Naive thymus-derived CD4-positive, alpha-beta T cell (primary cell): ENCODE measurements around the gene IER3IP1. TPM values are rescaled to one million over a fixed set of nuclear protein-coding genes. Genes with fewer than 3 reads are reported as not detected.

ENCODE experiments used
- ATAC-seq: fragments of 150-1000 bp; cut with Tn5 transposase; 2 replicates; pipeline ENCODE4 v1.10.0; 2021; ENCODE audit warnings: mild to moderate bottlenecking, moderate library complexity
- CTCF ChIA-PET: fragments of 350-600 bp; sonication (Branson Sonifier 250); formaldehyde crosslinking; loops from one replicate; lab custom pipeline; 2021; ENCODE audit warnings: antibody characterized with exemption; lab: Charles Lee
- POLR2A ChIA-PET: fragments of 350-600 bp; sonication (Branson Sonifier 250); formaldehyde crosslinking; loops from one replicate; lab custom pipeline; 2021; ENCODE audit warnings: antibody characterized with exemption, inconsistent platforms; lab: Charles Lee
- DNase-seq, 9 donors: peaks; one replicate each; pipeline versions ENCODE4 v3.0.0 to v3.0.0-alpha.2; 2020 to 2022; ENCODE audit warnings: mixed read lengths in 1 of 9
- H3K27ac ChIP-seq: one replicate; pipeline ENCODE4 v1.7.0; 2013; ENCODE audit warnings: mild to moderate bottlenecking, low read depth, low read length, moderate library complexity
- H3K27me3 ChIP-seq, 2 donors: one replicate each; pipeline ENCODE4 v1.7.0; 2013; ENCODE audit warnings: low read length in 2 of 2, mild to moderate bottlenecking in 2 of 2, moderate library complexity in 2 of 2; ENCODE audit not compliant: control insufficient read depth in 2 of 2, insufficient read depth in 2 of 2
- H3K36me3 ChIP-seq, 3 experiments: 1 replicate in 2 of 3; 2 replicates in 1 of 3; pipeline ENCODE4 v1.7.0; 2013; ENCODE audit warnings: low read length in 3 of 3, mild to moderate bottlenecking in 3 of 3, moderate library complexity in 1 of 3; ENCODE audit not compliant: insufficient read depth in 3 of 3, control insufficient read depth in 2 of 3
- H3K4me1 ChIP-seq, 2 donors: one replicate each; pipeline ENCODE4 v1.7.0; 2013; ENCODE audit warnings: low read length in 2 of 2, mild to moderate bottlenecking in 2 of 2, moderate library complexity in 1 of 2; ENCODE audit not compliant: control insufficient read depth in 2 of 2, insufficient read depth in 2 of 2
- H3K4me3 ChIP-seq: 2 replicates; pipeline ENCODE4 v1.7.0; 2013; ENCODE audit warnings: mild to moderate bottlenecking, low read length
- H3K9me3 ChIP-seq, 3 experiments: 1 replicate in 2 of 3; 2 replicates in 1 of 3; pipeline ENCODE4 v1.7.0; 2013; ENCODE audit warnings: low read length in 3 of 3; ENCODE audit not compliant: control insufficient read depth in 2 of 3
- H3K27ac Mint-ChIP-seq, 9 donors: one replicate each; pipeline ENCODE4 v1.8.0; 2020 to 2022; ENCODE audit warnings: mixed read lengths in 9 of 9, mild to moderate bottlenecking in 8 of 9, moderate library complexity in 5 of 9, inconsistent platforms in 2 of 9
- H3K27me3 Mint-ChIP-seq, 5 donors: one replicate each; pipeline ENCODE4 v1.8.0; 2021 to 2022; ENCODE audit warnings: mixed read lengths in 5 of 5, mild to moderate bottlenecking in 1 of 5
- H3K36me3 Mint-ChIP-seq, 5 donors: one replicate each; pipeline ENCODE4 v1.8.0; 2020 to 2022; ENCODE audit warnings: mixed read lengths in 5 of 5, mild to moderate bottlenecking in 3 of 5, inconsistent platforms in 1 of 5
- H3K4me1 Mint-ChIP-seq, 7 donors: one replicate each; pipeline ENCODE4 v1.8.0; 2020 to 2022; ENCODE audit warnings: mixed read lengths in 7 of 7, mild to moderate bottlenecking in 3 of 7, inconsistent platforms in 1 of 7
- H3K4me3 Mint-ChIP-seq, 10 donors: one replicate each; pipeline ENCODE4 v1.8.0; 2020 to 2022; ENCODE audit warnings: mild to moderate bottlenecking in 10 of 10, mixed read lengths in 10 of 10, moderate library complexity in 6 of 10, inconsistent platforms in 2 of 10
- H3K9me3 Mint-ChIP-seq, 11 donors: one replicate each; pipeline ENCODE4 v1.8.0; 2020 to 2022; ENCODE audit warnings: mixed read lengths in 11 of 11, mild to moderate bottlenecking in 4 of 11, inconsistent platforms in 1 of 11, moderate library complexity in 1 of 11
- intact Hi-C, 2 donors: fragments of 100-400 bp; cut with micrococcal nuclease; formaldehyde crosslinking; loops; one replicate each; pipeline ENCODE4 v1.15.1; 2023
- polyA plus RNA-seq, 2 donors: library from polyadenylated mRNA; unstranded; fragments of 300-500 nt; fragmentation: Illumina TruSeq; gene quantifications; one replicate each; pipeline ENCODE4 v1.2.3, GENCODE V29; 2021
- total RNA-seq, 6 experiments: library from RNA in 5 of 6; stranded (reverse) in 5 of 6; gene quantifications; 1 replicate in 5 of 6; 2 replicates in 1 of 6; pipeline ENCODE4 v1.2.3 and lab custom pipeline; 2021 to 2026

IER3IP1 gene
- total and polyA plus RNA-seq, 7 experiments from 2014 or later = 3.5 to 20.7 (median 9.2) TPM

DNA sequence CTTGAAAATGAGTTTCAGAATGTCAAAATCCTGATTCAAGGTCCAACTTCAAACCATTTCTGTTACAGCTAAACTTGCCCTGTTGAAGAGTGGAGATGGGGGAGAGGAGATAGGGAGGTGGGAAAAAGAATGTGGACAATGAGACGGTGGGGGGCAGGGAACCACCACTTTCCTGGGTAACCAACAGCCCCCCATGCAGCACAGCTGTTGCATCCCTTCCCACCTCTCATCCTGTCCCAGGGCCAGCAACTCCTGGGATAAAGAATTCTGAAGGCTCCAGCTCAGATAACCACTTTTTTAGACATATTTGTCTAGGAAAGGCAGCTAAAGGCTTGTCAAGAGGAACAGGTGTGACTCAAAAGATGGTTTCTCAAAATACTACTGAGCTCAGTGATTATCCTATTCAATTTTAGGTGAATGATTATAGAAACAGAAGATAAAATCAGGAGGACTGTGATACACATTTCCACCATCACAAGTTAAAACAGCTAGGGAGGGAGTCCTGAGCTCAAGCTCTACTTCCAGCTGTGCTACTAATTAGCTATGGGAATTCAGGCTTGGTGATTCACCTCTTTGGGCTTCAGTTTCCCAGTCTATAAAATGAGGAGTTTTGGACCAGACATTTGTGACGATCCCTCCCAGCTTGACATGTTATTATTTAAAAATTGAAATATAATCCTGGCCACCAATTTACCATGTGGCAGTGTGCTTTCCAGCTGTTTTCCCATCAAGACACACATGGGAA lies 62.2 kb downstream of the IER3IP1 start:
- ATAC-seq (no peak), DNase-seq (no peak)
- Histone ChIP-seq H3K27me3 (no peaks in the 10 kb centered on the region), H3K36me3 (peaks cover 5 to 48% (median 5%) of the 10 kb centered on the region in 3 experiments), H3K9me3 (no peaks in the 10 kb centered on the region), H3K4me3 (no peak overlapping the region), H3K4me1 (no peaks in the 10 kb centered on the region), H3K27ac (no peak overlapping the region)
- Mint-ChIP-seq H3K9me3 (peaks cover 0 to 1% (median 0%) of the 10 kb centered on the region in 11 donors), H3K4me3 (no peak overlapping the region), H3K27me3 (no peaks in the 10 kb centered on the region), H3K27ac (no peak overlapping the region), H3K4me1 (no peaks in the 10 kb centered on the region), H3K36me3 (peaks cover 14 to 52% (median 20%) of the 10 kb centered on the region in 5 donors)
- ChIA-PET CTCF (interaction anchor here (0.7 to 1.5 kb wide), 2 partner anchors 91 to 638 kb away, joined by 5 to 7 read pairs; no protein-coding TSS in a partner anchor), POLR2A (no interaction called here)
- intact Hi-C loops = no loop called here

GRCh38 chr18:47110492-47111274 lies 65.5 kb downstream of the IER3IP1 start:
- no peaks in the 10 kb centered on the region for H3K4me1 ChIP-seq
- Mint-ChIP-seq H3K27me3 (no peaks in the 10 kb centered on the region), H3K36me3 (peaks cover 11 to 56% (median 14%) of the 10 kb centered on the region in 5 donors), H3K9me3 (peaks cover 0 to 1% (median 0%) of the 10 kb centered on the region in 11 donors), H3K27ac (no peak overlapping the region), H3K4me3 (no peak overlapping the region), H3K4me1 (no peaks in the 10 kb centered on the region)
- H3K4me3 ChIP-seq = no peak overlapping the region
- peaks cover 5 to 68% (median 11%) of the 10 kb centered on the region in 3 experiments for H3K36me3 ChIP-seq
- ChIA-PET CTCF (no interaction called here), POLR2A (interaction anchor here (0.7 kb wide), 1 partner anchor 46 kb away, joined by 3 read pairs; no protein-coding TSS in a partner anchor)
- ATAC-seq (no peak), DNase-seq (no peak)
- intact Hi-C loops = no loop called here
- no peaks in the 10 kb centered on the region for H3K9me3 ChIP-seq
- no peaks in the 10 kb centered on the region for H3K27me3 ChIP-seq
- H3K27ac ChIP-seq = no peak overlapping the region

DNA sequence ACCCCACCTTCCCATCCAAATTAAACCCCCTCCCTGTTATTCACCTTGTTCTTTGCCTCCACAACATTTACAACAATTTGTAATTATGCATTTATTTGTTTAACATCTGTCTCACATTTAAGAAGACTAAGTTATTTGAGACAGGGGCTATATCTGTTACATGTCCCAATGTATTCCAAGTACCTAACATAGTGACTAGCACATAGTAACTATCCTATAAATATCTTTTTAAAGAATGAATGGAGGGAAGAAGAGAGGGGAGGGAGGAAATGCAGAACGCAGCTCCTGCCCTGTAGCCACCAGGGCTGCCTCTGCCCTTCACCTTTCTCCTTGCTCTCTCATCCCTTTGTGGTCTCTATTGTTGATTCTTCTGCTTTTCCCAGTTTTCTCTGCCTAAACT lies 66.4 kb downstream of the IER3IP1 start:
- no peak for ATAC-seq
- Mint-ChIP-seq H3K4me1 (no peaks in the 10 kb centered on the region), H3K27me3 (no peaks in the 10 kb centered on the region), H3K9me3 (no peaks in the 10 kb centered on the region), H3K36me3 (peaks cover 11 to 51% (median 14%) of the 10 kb centered on the region in 5 donors), H3K4me3 (no peak overlapping the region), H3K27ac (peak overlapping the region in 1 of 9 donors; percentile 26)
- no peak overlapping the region for H3K27ac ChIP-seq
- no peak overlapping the region for H3K4me3 ChIP-seq
- POLR2A ChIA-PET = no interaction called here
- H3K27me3 ChIP-seq = no peaks in the 10 kb centered on the region
- CTCF ChIA-PET = no interaction called here
- no peaks in the 10 kb centered on the region for H3K9me3 ChIP-seq
- H3K36me3 ChIP-seq = peaks cover 5 to 65% (median 11%) of the 10 kb centered on the region in 3 experiments
- no peaks in the 10 kb centered on the region for H3K4me1 ChIP-seq
- DNase-seq = no peak
- intact Hi-C loops = loop anchor here in 1 of 2 donors (10.0 kb wide), 1 partner anchor 175 kb away; no protein-coding TSS in a partner anchor

DNA sequence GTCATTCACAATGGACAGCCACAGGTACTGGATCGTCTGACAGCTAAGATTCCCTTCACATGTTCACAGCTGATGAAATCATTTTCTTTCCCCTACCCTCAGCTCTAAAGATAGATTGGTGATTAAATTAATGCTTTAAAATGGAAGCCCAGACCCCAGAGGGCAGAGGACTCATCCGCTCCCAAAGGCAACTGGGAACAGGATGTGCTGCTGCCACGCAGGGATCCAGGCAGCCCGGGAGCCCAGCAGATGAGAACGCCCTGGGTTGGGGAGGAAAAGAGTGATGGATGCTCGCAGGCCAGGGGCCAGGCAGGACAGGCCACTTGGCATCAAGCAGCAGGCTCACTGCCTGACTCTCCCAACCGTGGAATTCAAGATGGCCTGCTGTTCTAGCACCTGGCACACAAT lies 67.2 kb downstream of the IER3IP1 start:
- H3K27me3 ChIP-seq = no peaks in the 10 kb centered on the region
- H3K36me3 ChIP-seq = peaks cover 5 to 59% (median 11%) of the 10 kb centered on the region in 3 experiments
- no peaks in the 10 kb centered on the region for H3K4me1 ChIP-seq
- ChIA-PET POLR2A (no interaction called here), CTCF (no interaction called here)
- no peak overlapping the region for H3K4me3 Mint-ChIP-seq
- H3K27me3 Mint-ChIP-seq = no peaks in the 10 kb centered on the region
- H3K36me3 Mint-ChIP-seq = peaks cover 8 to 54% (median 14%) of the 10 kb centered on the region in 5 donors
- H3K27ac Mint-ChIP-seq = no peak overlapping the region
- no peaks in the 10 kb centered on the region for H3K4me1 Mint-ChIP-seq
- H3K9me3 Mint-ChIP-seq = no peaks in the 10 kb centered on the region
- H3K27ac ChIP-seq = no peak overlapping the region
- intact Hi-C loops = loop anchor here in 1 of 2 donors (10.0 kb wide), 1 partner anchor 176 kb away; no protein-coding TSS in a partner anchor
- no peak overlapping the region for H3K4me3 ChIP-seq
- no peaks in the 10 kb centered on the region for H3K9me3 ChIP-seq
- ATAC-seq (no peak), DNase-seq (no peak)

DNA sequence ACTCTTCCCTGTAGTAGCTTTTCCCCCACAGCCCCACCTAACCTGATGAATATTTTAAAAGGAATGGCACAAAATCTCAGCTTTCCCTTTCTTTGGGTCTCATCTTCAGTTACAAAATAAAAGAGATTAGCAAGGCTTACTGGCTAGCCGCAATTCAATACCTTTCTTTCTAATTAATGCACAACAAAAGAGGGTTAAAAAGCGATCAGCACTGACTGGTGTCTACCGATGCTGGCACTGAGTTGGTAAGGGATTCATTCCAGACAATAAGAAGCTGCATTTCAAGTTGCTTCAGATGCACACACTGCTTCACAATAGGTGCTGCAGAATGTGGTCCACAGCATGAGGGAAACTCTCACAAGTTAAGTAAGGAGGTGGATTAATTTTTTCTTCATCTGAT lies 67.8 kb downstream of the IER3IP1 start:
- ChIA-PET CTCF (no interaction called here), POLR2A (no interaction called here)
- no peaks in the 10 kb centered on the region for H3K27me3 Mint-ChIP-seq
- DNase-seq = no peak
- H3K36me3 Mint-ChIP-seq = peaks cover 6 to 49% (median 14%) of the 10 kb centered on the region in 5 donors
- H3K9me3 ChIP-seq = no peaks in the 10 kb centered on the region
- no peaks in the 10 kb centered on the region for H3K27me3 ChIP-seq
- H3K4me3 Mint-ChIP-seq = no peak overlapping the region
- no peaks in the 10 kb centered on the region for H3K9me3 Mint-ChIP-seq
- H3K4me1 ChIP-seq = no peaks in the 10 kb centered on the region
- peaks cover 5 to 55% (median 11%) of the 10 kb centered on the region in 3 experiments for H3K36me3 ChIP-seq
- H3K27ac ChIP-seq = no peak overlapping the region
- H3K4me3 ChIP-seq = no peak overlapping the region
- ATAC-seq = no peak
- H3K27ac Mint-ChIP-seq = peak overlapping the region in 3 of 9 donors; percentile 3 to 81 (median 27)
- intact Hi-C loops = loop anchor here in 1 of 2 donors (10.0 kb wide), 1 partner anchor 176 kb away; no protein-coding TSS in a partner anchor
- no peaks in the 10 kb centered on the region for H3K4me1 Mint-ChIP-seq
